ENCODE results near the gene UBE2N.

- TF ChIP-seq CTCF (conservative IDR thresholded peaks at IDR 0.05; ENCODE audit: low read depth, low read length): no peak
- no peak for TF ChIP-seq EZH2 (IDR thresholded peaks at IDR 0.05; ENCODE audit: borderline replicate concordance, low read depth, low read length, poor library complexity, severe bottlenecking)
Observed at GRCh38 chr12:93417967-93418480, 23.7 kb downstream of the UBE2N start.

Measured in A673 (cell line).